Calu3 (cell line): ENCODE results near the gene CCNF. TPM values are rescaled to one million over a fixed set of nuclear protein-coding genes. Genes with fewer than 3 reads are reported as not detected.

Experiments used
- BruUV-seq: library from RNA; stranded (reverse); fragments of 400-500 nt; replicated peaks from 2 replicates; lab custom pipeline; 2021; lab: Mats Ljungman, UMichigan
- CTCF ChIA-PET: fragments of 300-600 bp; sonication (Branson Sonifier 250); formaldehyde crosslinking; loops from one replicate; lab custom pipeline; 2022; ENCODE audit warnings: antibody characterized with exemption; lab: Charles Lee
- DNase-seq: peaks from one replicate; pipeline ENCODE4 v3.0.0; 2022
- H3K27ac Mint-ChIP-seq: one replicate; pipeline ENCODE4 v1.8.0; 2022; ENCODE audit warnings: mixed read lengths; ENCODE audit not compliant: unreplicated experiment
- H3K27me3 Mint-ChIP-seq: one replicate; pipeline ENCODE4 v1.8.0; 2022; ENCODE audit warnings: mixed read lengths; ENCODE audit not compliant: unreplicated experiment
- H3K36me3 Mint-ChIP-seq: one replicate; pipeline ENCODE4 v1.8.0; 2022; ENCODE audit warnings: mild to moderate bottlenecking, moderate library complexity, mixed read lengths; ENCODE audit not compliant: insufficient read depth, unreplicated experiment
- H3K4me1 Mint-ChIP-seq: one replicate; pipeline ENCODE4 v1.8.0; 2022; ENCODE audit warnings: mild to moderate bottlenecking, low read depth, mixed read lengths; ENCODE audit not compliant: unreplicated experiment
- H3K4me3 Mint-ChIP-seq: one replicate; pipeline ENCODE4 v1.8.0; 2022; ENCODE audit warnings: mild to moderate bottlenecking, low read depth, moderate library complexity, mixed read lengths; ENCODE audit not compliant: unreplicated experiment
- H3K9me3 Mint-ChIP-seq: one replicate; pipeline ENCODE4 v1.8.0; 2022; ENCODE audit warnings: low read depth, mixed read lengths; ENCODE audit not compliant: unreplicated experiment
- intact Hi-C: fragments of 100-400 bp; cut with micrococcal nuclease; formaldehyde crosslinking; loops from one replicate; pipeline ENCODE4 v1.10.0; 2022; ENCODE audit not compliant: unreplicated experiment
- total RNA-seq: library from RNA; stranded (reverse); gene quantifications from 2 replicates; pipeline ENCODE4 v1.2.3, GENCODE V29; 2022
- TF ChIP-seq, protein P1 (sequence below): fragments of 200-600 bp; IDR thresholded peaks from one replicate; pipeline ENCODE4 v1.8.0; 2022; ENCODE audit warnings: antibody characterized with exemption; ENCODE audit not compliant: unreplicated experiment

CCNF gene
- total RNA-seq, 1 experiment from 2014 or later = 54.5 TPM

DNA sequence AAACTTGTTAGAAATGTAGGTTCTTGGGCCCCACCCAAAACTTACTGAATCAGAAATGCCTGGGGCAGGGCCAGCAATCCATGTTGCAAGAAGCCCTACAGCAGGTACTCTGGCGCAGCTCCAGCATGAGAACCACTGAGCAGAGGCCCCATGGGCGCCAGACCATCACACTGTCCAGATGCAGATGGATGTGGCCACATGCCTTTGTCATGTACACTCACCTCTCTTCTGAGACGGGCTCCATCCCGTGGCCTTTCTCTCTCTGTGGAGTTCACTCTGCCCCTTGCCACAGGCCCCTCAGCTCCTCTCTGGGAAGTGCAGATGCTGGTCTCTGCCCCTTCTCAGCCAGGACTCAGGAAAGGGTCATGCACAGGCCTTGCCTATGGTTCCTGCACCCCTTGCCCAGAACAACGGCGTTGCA, 2.3 kb upstream of the CCNF start:
- H3K27ac Mint-ChIP-seq = no peak overlapping the region
- TF ChIP-seq, protein P1, sequence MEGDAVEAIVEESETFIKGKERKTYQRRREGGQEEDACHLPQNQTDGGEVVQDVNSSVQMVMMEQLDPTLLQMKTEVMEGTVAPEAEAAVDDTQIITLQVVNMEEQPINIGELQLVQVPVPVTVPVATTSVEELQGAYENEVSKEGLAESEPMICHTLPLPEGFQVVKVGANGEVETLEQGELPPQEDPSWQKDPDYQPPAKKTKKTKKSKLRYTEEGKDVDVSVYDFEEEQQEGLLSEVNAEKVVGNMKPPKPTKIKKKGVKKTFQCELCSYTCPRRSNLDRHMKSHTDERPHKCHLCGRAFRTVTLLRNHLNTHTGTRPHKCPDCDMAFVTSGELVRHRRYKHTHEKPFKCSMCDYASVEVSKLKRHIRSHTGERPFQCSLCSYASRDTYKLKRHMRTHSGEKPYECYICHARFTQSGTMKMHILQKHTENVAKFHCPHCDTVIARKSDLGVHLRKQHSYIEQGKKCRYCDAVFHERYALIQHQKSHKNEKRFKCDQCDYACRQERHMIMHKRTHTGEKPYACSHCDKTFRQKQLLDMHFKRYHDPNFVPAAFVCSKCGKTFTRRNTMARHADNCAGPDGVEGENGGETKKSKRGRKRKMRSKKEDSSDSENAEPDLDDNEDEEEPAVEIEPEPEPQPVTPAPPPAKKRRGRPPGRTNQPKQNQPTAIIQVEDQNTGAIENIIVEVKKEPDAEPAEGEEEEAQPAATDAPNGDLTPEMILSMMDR = no peak
- H3K27me3 Mint-ChIP-seq = peaks cover 3% of the 10 kb centered on the region
- BruUV-seq = no TSS peak
- H3K4me3 Mint-ChIP-seq = no peak overlapping the region
- CTCF ChIA-PET = no interaction called here
- DNase-seq = no peak
- no peaks in the 10 kb centered on the region for H3K9me3 Mint-ChIP-seq
- intact Hi-C loops = no loop called here
- peaks cover 35% of the 10 kb centered on the region for H3K36me3 Mint-ChIP-seq
- H3K4me1 Mint-ChIP-seq = peaks cover 33% of the 10 kb centered on the region

DNA sequence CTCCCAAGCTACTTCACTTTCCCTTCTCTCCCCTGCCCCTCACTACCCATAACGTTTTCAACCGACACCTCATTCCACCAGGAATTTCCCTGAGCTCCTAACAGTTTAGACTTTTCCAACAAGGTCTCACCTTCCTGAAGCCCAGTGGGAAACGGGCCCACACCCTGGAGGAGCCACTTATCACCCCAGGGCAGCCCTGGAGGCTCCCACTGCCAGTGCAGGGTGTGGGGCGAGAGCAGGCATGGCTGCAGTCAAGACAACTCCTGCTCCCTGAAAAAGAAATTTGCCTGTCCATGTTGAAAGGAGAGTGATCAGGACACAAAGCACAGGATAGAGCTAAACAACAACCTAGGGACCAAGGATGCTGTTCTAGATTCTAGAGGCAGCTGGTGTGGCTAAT, 1.7 kb upstream of the CCNF start:
- Mint-ChIP-seq H3K27me3 (no peaks in the 10 kb centered on the region), H3K4me3 (peak overlapping the region; percentile 79), H3K27ac (peak overlapping the region; percentile 78), H3K36me3 (peaks cover 35% of the 10 kb centered on the region), H3K9me3 (no peaks in the 10 kb centered on the region), H3K4me1 (peaks cover 33% of the 10 kb centered on the region)
- CTCF ChIA-PET = no interaction called here
- intact Hi-C loops = no loop called here
- TF ChIP-seq, protein P1 = no peak
- BruUV-seq = no TSS peak
- DNase-seq = no peak

DNA sequence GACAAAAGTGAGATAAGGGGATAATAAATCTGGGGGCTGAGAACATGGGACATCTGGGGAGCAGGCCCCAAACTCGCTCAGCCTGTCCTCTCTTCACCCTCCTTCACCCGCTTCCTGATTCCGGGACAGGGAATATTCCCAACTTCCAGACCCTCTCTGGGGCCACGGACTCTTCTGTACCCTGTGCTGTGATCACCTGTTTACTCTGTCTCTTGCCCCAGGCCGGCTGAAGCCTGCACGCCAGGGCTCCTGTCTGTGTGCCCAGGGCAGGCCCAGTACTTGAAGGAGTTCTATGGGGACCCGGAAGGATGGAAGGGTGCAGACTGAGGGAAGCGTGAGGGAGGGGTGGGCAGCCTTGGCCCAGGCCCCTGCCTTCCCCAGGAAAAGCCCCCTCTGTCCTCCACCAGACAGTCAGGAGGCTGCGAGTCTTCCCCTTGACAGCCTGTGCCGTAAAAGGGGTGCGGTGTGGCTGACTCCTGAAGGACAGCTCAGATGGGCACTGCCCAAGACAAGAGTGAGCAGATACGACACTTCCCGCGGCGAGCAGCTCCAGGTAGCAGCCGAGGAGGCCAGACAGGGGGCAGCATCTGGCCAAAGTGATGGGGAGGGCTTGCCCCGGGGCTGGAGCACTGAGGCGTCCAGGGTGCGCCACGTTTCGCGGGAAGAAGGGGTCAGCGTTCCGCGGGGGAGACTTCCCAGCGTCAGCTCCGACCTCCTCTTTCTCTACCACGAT, 1.0 kb upstream of the CCNF start:
- H3K9me3 Mint-ChIP-seq = no peaks in the 10 kb centered on the region
- H3K4me1 Mint-ChIP-seq = peaks cover 33% of the 10 kb centered on the region
- intact Hi-C loops = no loop called here
- peak overlapping the region; percentile 78 for H3K27ac Mint-ChIP-seq
- TF ChIP-seq, protein P1 = no peak
- H3K4me3 Mint-ChIP-seq = peak overlapping the region; percentile 79
- BruUV-seq = TSS peak; percentile 90
- peak; percentile 70 for DNase-seq
- no peaks in the 10 kb centered on the region for H3K27me3 Mint-ChIP-seq
- peaks cover 39% of the 10 kb centered on the region for H3K36me3 Mint-ChIP-seq
- CTCF ChIA-PET = interaction anchor here (0.6 kb wide), 1 partner anchor 14 kb away, joined by 3 read pairs; no protein-coding TSS in a partner anchor

DNA sequence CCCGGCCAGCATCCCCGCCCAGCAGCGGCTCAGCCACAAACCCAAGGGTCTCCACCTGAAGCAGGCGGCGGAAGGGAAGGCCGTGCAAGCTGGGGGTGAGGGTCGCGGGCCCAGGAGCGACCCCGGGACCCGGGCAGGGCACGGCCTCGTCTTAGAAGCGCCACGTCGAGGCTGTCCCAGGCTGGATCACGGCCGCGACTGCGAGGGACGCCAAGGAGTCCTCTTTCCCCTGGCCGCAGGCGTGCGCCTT, 538 bp upstream of the CCNF start:
- H3K4me1 Mint-ChIP-seq = peaks cover 33% of the 10 kb centered on the region
- no peak for DNase-seq
- peaks cover 44% of the 10 kb centered on the region for H3K36me3 Mint-ChIP-seq
- CTCF ChIA-PET = no interaction called here
- H3K27ac Mint-ChIP-seq = peak overlapping the region; percentile 78
- peak overlapping the region; percentile 79 for H3K4me3 Mint-ChIP-seq
- H3K9me3 Mint-ChIP-seq = no peaks in the 10 kb centered on the region
- intact Hi-C loops = no loop called here
- H3K27me3 Mint-ChIP-seq = no peaks in the 10 kb centered on the region
- BruUV-seq = no TSS peak
- TF ChIP-seq, protein P1 = no peak
